Neuronal stem cell (in vitro differentiated cells): Measurements from ENCODE around the gene MRNIP.

Experiments
- DNase-seq: peaks from one replicate; pipeline ENCODE4 v3.0.0-alpha.2; 2013; ENCODE audit warnings: low spot score
- H2AFZ ChIP-seq: one replicate; pipeline ENCODE4 v1.6.1; 2013; ENCODE audit warnings: mild to moderate bottlenecking, low read length, inconsistent platforms
- H2AK5ac ChIP-seq: 2 replicates; pipeline ENCODE4 v1.6.1; 2013; ENCODE audit warnings: low read depth, mild to moderate bottlenecking, inconsistent platforms, low read length, moderate library complexity, mixed read lengths
- H2BK120ac ChIP-seq: 2 replicates; pipeline ENCODE4 v1.6.1; 2013; ENCODE audit warnings: low read depth, mild to moderate bottlenecking, inconsistent platforms, low read length, moderate library complexity, mixed read lengths
- H2BK12ac ChIP-seq: one replicate; pipeline ENCODE4 v1.6.1; 2013; ENCODE audit warnings: low read length, inconsistent platforms
- H2BK15ac ChIP-seq: 2 replicates; pipeline ENCODE4 v1.6.1; 2013; ENCODE audit warnings: mild to moderate bottlenecking, low read length, inconsistent platforms, mixed read lengths
- H2BK5ac ChIP-seq: one replicate; pipeline ENCODE4 v1.6.1; 2013; ENCODE audit warnings: inconsistent platforms, mild to moderate bottlenecking, low read length, moderate library complexity
- H3K14ac ChIP-seq: one replicate; pipeline ENCODE4 v1.6.1; 2013; ENCODE audit warnings: low read length, inconsistent platforms
- H3K18ac ChIP-seq: 2 replicates; pipeline ENCODE4 v1.6.1; 2013; ENCODE audit warnings: low read length, inconsistent platforms
- H3K23ac ChIP-seq: 2 replicates; pipeline ENCODE4 v1.6.1; 2013; ENCODE audit warnings: low read depth, mild to moderate bottlenecking, mixed read lengths, low read length, inconsistent platforms; ENCODE audit not compliant: poor library complexity
- H3K27ac ChIP-seq: replicated peaks from 3 replicates; pipeline ENCODE4 v1.5.1; 2013; ENCODE audit warnings: low read length, inconsistent platforms
- H3K27me3 ChIP-seq, 3 experiments: 2 replicates each; pipeline ENCODE4 v1.6.1; 2013; ENCODE audit warnings: low read length in 3 of 3, mild to moderate bottlenecking in 2 of 3, inconsistent platforms in 1 of 3, low read depth in 1 of 3, mixed read lengths in 1 of 3, moderate library complexity in 1 of 3; ENCODE audit not compliant: control insufficient read depth in 3 of 3, insufficient read depth in 3 of 3
- H3K36me3 ChIP-seq, 2 donors: replicated peaks in 1 of 2; 2 replicates each; pipeline ENCODE4 v1.6.1; 2013; ENCODE audit warnings: low read length in 2 of 2; ENCODE audit not compliant: control insufficient read depth in 2 of 2, insufficient read depth in 2 of 2
- H3K4ac ChIP-seq: 2 replicates; pipeline ENCODE4 v1.6.1; 2013; ENCODE audit warnings: inconsistent platforms, mild to moderate bottlenecking, low read length, moderate library complexity
- H3K4me1 ChIP-seq, 2 donors: 1 replicate in 1 of 2; 2 replicates in 1 of 2; pipeline ENCODE4 v1.6.1; 2013; ENCODE audit warnings: low read length in 2 of 2, low read depth in 1 of 2; ENCODE audit not compliant: control insufficient read depth in 2 of 2, insufficient read depth in 1 of 2
- H3K4me2 ChIP-seq: one replicate; pipeline ENCODE4 v1.6.1; 2013; ENCODE audit warnings: mild to moderate bottlenecking, low read length, inconsistent platforms; ENCODE audit not compliant: insufficient read depth, poor library complexity, severe bottlenecking
- H3K4me3 ChIP-seq, 2 donors: 2 replicates each; pipeline ENCODE4 v1.5.1; 2013; ENCODE audit warnings: low read length in 2 of 2, mild to moderate bottlenecking in 2 of 2, inconsistent platforms in 1 of 2, moderate library complexity in 1 of 2
- H3K79me1 ChIP-seq: one replicate; pipeline ENCODE4 v1.6.1; 2013; ENCODE audit warnings: low read depth, mild to moderate bottlenecking, inconsistent platforms, low read length, moderate library complexity
- H3K9ac ChIP-seq: one replicate; pipeline ENCODE4 v1.6.1; 2013; ENCODE audit warnings: mild to moderate bottlenecking, low read depth, low read length, inconsistent platforms; ENCODE audit not compliant: poor library complexity
- H3K9me3 ChIP-seq, 2 donors: replicated peaks in 1 of 2; 2 replicates each; pipeline versions ENCODE3 to v1.6.1; 2013; ENCODE audit warnings: low read length in 2 of 2, mild to moderate bottlenecking in 2 of 2, inconsistent platforms in 1 of 2, low read depth in 1 of 2, mixed read lengths in 1 of 2, moderate library complexity in 1 of 2; ENCODE audit not compliant: control insufficient read depth in 2 of 2, insufficient read depth in 1 of 2
- H4K8ac ChIP-seq: one replicate; pipeline ENCODE4 v1.6.1; 2013; ENCODE audit warnings: low read depth, mild to moderate bottlenecking, inconsistent platforms, low read length, moderate library complexity
- H4K91ac ChIP-seq: one replicate; pipeline ENCODE4 v1.6.1; 2013; ENCODE audit warnings: low read length, low read depth, mild to moderate bottlenecking, inconsistent platforms; ENCODE audit not compliant: poor library complexity
- WGBS, 2 donors: extraction: QIAGEN DNeasy Blood & Tissue Kit; methylation state at CpG; one replicate each; pipeline ENCODE4 v1.1.7; 2013; ENCODE audit warnings: missing lambda C conversion rate in 2 of 2, mixed read lengths in 1 of 2; ENCODE audit not compliant: insufficient read length in 2 of 2, insufficient replicate concordance in 1 of 2; ENCODE audit errors: extremely low coverage in 2 of 2; 5-methylcytosine and 5-hydroxymethylcytosine counted together

MRNIP gene

DNA sequence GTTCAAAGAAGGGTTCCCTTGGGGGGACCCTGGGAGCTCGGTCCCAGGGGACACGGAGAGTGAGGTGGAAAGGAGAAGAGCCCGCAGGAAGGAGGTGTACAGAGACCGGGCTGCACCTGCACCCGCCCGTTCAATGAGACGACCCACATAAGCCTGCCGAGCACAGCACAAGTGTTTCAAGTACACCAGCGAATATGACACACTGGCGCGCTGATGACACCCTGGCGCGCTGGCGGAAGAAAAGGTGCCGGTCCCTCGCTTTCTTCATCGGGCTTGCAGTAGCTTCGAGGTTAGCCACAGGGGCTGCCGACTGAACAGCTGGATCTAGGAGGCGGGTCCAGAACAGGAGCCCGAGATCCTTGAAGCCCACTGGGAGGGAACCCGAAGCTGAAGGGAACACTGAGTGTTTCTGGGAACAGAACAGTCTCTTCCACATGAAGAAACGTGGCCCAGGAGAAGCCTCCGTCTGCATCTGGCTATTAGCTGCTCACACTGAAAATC is 47.7 kb upstream of the MRNIP start:
- Histone ChIP-seq H3K4me1 (peaks cover 7 to 8% of the 10 kb centered on the region in 2 donors), H2BK5ac (peak overlapping the region; percentile 6), H4K91ac (no peak overlapping the region), H3K79me1 (peaks cover 10% of the 10 kb centered on the region), H2AK5ac (peak overlapping the region; percentile 57), H3K14ac (no peak overlapping the region), H3K36me3 (peaks cover 22 to 46% of the 10 kb centered on the region in 2 donors), H3K27me3 (no peaks in the 10 kb centered on the region), H2BK120ac (no peak overlapping the region), H2BK15ac (no peak overlapping the region), H3K9me3 (no peaks in the 10 kb centered on the region), H3K27ac (no peak overlapping the region), H3K4me3 (peak overlapping the region in 1 of 2 donors; percentile 81), H3K4ac (no peak overlapping the region), H4K8ac (no peak overlapping the region), H3K9ac (no peak overlapping the region), H2AFZ (no peak overlapping the region), H3K4me2 (peak overlapping the region; percentile 92), H3K18ac (no peak overlapping the region), H3K23ac (peak overlapping the region; percentile 40), H2BK12ac (no peak overlapping the region)
- WGBS, 2 donors, result no CpG with 5 or more reads among the region's 24 CpGs
- no peak for DNase-seq

DNA sequence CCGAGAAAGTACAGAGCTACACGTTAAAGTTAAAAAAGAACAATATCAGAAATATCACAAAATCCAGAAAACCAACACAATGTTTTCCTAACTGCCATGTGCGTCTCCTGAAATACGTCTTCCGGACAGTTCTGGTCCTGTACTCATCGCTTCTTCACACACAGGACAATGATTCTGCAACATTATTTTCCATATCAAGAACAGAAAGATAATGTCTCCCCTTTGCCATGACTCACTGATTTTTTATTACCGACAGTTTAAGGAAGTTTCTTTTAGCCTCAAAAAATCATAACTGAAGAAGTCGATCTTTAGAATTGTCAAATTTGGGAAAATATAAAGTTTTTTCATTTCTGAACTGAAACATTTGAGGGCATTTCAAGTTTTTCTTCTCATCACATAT is 46.5 kb upstream of the MRNIP start:
- no peak overlapping the region for H3K9ac ChIP-seq
- no CpG with 5 or more reads among the region's 8 CpGs for WGBS, 2 donors
- H2BK120ac ChIP-seq, result no peak overlapping the region
- H2AFZ ChIP-seq, result no peak overlapping the region
- no peak overlapping the region for H2AK5ac ChIP-seq
- H2BK12ac ChIP-seq, result no peak overlapping the region
- H3K4me1 ChIP-seq, result peaks cover 7 to 8% of the 10 kb centered on the region in 2 donors
- H3K27me3 ChIP-seq, result no peaks in the 10 kb centered on the region
- no peak overlapping the region for H3K14ac ChIP-seq
- DNase-seq, result no peak
- peaks cover 10% of the 10 kb centered on the region for H3K79me1 ChIP-seq
- H3K4me2 ChIP-seq, result no peak overlapping the region
- H3K36me3 ChIP-seq, result peaks cover 22 to 58% of the 10 kb centered on the region in 2 donors
- H2BK15ac ChIP-seq, result no peak overlapping the region
- no peak overlapping the region for H3K4ac ChIP-seq
- H3K9me3 ChIP-seq, result no peaks in the 10 kb centered on the region
- no peak overlapping the region for H3K23ac ChIP-seq
- no peak overlapping the region for H3K18ac ChIP-seq
- no peak overlapping the region for H3K27ac ChIP-seq
- H2BK5ac ChIP-seq, result no peak overlapping the region
- no peak overlapping the region for H4K8ac ChIP-seq
- H4K91ac ChIP-seq, result no peak overlapping the region
- no peak overlapping the region for H3K4me3 ChIP-seq

DNA sequence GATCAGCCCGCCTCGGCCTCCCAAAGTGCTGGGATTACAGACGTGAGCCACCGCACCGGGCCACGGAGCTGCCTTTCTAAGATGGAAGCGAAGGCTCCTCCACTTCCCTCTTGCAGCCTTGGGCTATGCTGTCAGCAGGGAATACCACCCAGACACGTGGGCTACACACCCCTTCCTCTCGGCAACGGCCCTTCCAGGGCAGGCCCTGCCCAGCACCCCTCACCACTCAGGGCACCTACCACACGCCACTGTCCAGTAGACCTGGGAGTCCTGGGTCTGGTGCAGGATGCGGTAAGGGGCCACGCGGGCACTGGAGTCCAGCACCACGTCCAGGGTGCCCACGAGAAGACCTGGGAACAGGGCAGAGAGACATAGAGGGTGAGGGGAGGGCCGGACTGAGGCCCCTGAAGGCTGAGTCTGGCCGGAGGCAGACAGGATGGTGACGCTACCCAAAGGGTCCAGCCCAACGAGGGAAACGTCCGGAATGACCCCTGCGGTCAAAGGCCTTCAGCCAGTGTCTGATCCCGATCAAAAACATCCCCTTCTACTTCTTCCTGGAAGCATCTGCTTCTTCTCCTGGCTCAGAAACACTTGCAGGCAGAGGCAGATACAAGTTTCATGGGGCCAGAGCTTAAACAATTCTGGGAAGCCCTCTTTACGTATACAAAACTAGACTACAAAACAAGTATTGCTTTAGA is 46.0 kb upstream of the MRNIP start:
- H2BK12ac ChIP-seq, result no peak overlapping the region
- no peak overlapping the region for H2AFZ ChIP-seq
- no peak overlapping the region for H3K18ac ChIP-seq
- no peaks in the 10 kb centered on the region for H3K27me3 ChIP-seq
- peaks cover 10% of the 10 kb centered on the region for H3K79me1 ChIP-seq
- H3K36me3 ChIP-seq, result peaks cover 22 to 62% of the 10 kb centered on the region in 2 donors
- no peak for DNase-seq
- no peak overlapping the region for H3K14ac ChIP-seq
- no peak overlapping the region for H3K4ac ChIP-seq
- H3K23ac ChIP-seq, result no peak overlapping the region
- no peak overlapping the region for H3K27ac ChIP-seq
- H3K4me3 ChIP-seq, result no peak overlapping the region
- H2BK15ac ChIP-seq, result no peak overlapping the region
- no peak overlapping the region for H4K8ac ChIP-seq
- no peak overlapping the region for H3K4me2 ChIP-seq
- H2BK5ac ChIP-seq, result no peak overlapping the region
- WGBS, 2 donors, result no CpG with 5 or more reads among the region's 25 CpGs
- H3K9ac ChIP-seq, result peak overlapping the region; percentile 3
- no peak overlapping the region for H2BK120ac ChIP-seq
- H3K9me3 ChIP-seq, result no peaks in the 10 kb centered on the region
- peaks cover 7 to 8% of the 10 kb centered on the region in 2 donors for H3K4me1 ChIP-seq
- peak overlapping the region; percentile 62 for H4K91ac ChIP-seq
- no peak overlapping the region for H2AK5ac ChIP-seq

DNA sequence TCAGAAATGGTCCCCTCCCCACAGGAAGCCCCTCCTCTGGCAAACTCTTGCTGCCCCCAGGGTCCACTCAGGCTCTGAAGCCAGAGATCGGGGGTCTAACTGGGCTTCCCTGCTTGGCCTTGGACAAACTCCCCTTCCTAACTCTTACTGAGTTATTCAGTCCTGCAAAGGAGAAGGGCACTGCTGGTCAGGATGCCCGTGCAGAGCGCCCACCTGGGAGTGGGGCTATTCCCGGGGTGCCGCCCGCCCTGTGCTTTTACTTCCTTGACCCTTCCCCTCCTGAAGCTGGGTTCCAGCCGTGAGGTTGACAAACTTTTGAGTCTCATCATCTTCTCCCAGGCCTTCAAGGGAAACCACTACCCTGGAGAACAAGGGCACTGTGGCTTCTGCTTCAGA is 44.1 kb upstream of the MRNIP start:
- Histone ChIP-seq H2AFZ (no peak overlapping the region), H3K36me3 (peaks cover 28 to 77% of the 10 kb centered on the region in 2 donors)
- no peak for DNase-seq

More for the DNA sequence above, 44.1 kb upstream of the MRNIP start:
- H4K91ac ChIP-seq, result no peak overlapping the region
- H3K27me3 ChIP-seq, result no peaks in the 10 kb centered on the region
- H2BK120ac ChIP-seq, result no peak overlapping the region
- H3K9ac ChIP-seq, result no peak overlapping the region
- H3K4ac ChIP-seq, result no peak overlapping the region
- H2BK5ac ChIP-seq, result no peak overlapping the region
- H3K14ac ChIP-seq, result no peak overlapping the region
- no peak overlapping the region for H2AK5ac ChIP-seq
- H3K27ac ChIP-seq, result no peak overlapping the region
- H3K23ac ChIP-seq, result peak overlapping the region; percentile 10
- H3K18ac ChIP-seq, result no peak overlapping the region
- no peak overlapping the region for H3K4me3 ChIP-seq
- H3K79me1 ChIP-seq, result peaks cover 10% of the 10 kb centered on the region
- H2BK12ac ChIP-seq, result no peak overlapping the region
- no peak overlapping the region for H2BK15ac ChIP-seq
- no CpG with 5 or more reads among the region's 7 CpGs for WGBS, 2 donors
- no peak overlapping the region for H3K4me2 ChIP-seq
- no peaks in the 10 kb centered on the region for H3K9me3 ChIP-seq
- no peak overlapping the region for H4K8ac ChIP-seq
- H3K4me1 ChIP-seq, result peaks cover 6 to 7% of the 10 kb centered on the region in 2 donors
